HepG2 (cell line): ENCODE results near the gene BABAM2. TPM values are rescaled to one million over a fixed set of nuclear protein-coding genes. Genes with fewer than 3 reads are reported as not detected.

Source experiments
- ATAC-seq: fragments of 200-7000 bp; cut with Tn5 transposase; 3 replicates; pipeline ENCODE4 v1.9.1; 2020; ENCODE audit warnings: mild to moderate bottlenecking, moderate library complexity
- BruUV-seq: library from RNA; stranded (reverse); fragments of 400-500 nt; replicated peaks from 2 replicates; lab custom pipeline; 2021; lab: Mats Ljungman, UMichigan
- CTCF ChIA-PET: fragments of 300-600 bp; formaldehyde crosslinking; extraction: SDS; loops from one replicate; lab custom pipeline; 2021; ENCODE audit warnings: low total read pairs, inconsistent platforms, low intra/inter-chr PET ratio; lab: Yijun Ruan, JAX
- POLR2A ChIA-PET: fragments of 350-600 bp; sonication (Branson Sonifier 250); formaldehyde crosslinking; loops from one replicate; lab custom pipeline; 2020; ENCODE audit warnings: antibody characterized with exemption, inconsistent platforms; lab: Yijun Ruan, JAX
- DNase-seq: peaks from one replicate; pipeline ENCODE4 v3.0.0-alpha.2; 2015; ENCODE audit warnings: low spot score
- FAIRE-seq: peaks from 3 replicates; lab custom pipeline; 2011; peaks lifted over from hg19 to GRCh38; lab: Jason Lieb, UNC
- H2AFZ ChIP-seq: one replicate; pipeline ENCODE4 v1.6.1; 2011; ENCODE audit warnings: low read length, inconsistent platforms
- H3K27ac ChIP-seq: fragments of 300-600 bp; 3 replicates; pipeline ENCODE4 v1.8.0; 2011; ENCODE audit warnings: mixed run types, mild to moderate bottlenecking, mixed read lengths, low read length, inconsistent platforms; ENCODE audit not compliant: insufficient read depth; ENCODE audit errors: extremely low read length
- H3K27me3 ChIP-seq, 2 experiments: fragments of 200-600 bp in 1 of 2; 2 replicates in 1 of 2; 3 replicates in 1 of 2; pipeline versions ENCODE4 v1.6.0 to v1.8.0; 2011; ENCODE audit warnings: low read length in 2 of 2, mild to moderate bottlenecking in 2 of 2, moderate library complexity in 2 of 2, inconsistent platforms in 1 of 2; ENCODE audit not compliant: insufficient read depth in 2 of 2, control insufficient read depth in 1 of 2
- H3K36me3 ChIP-seq, 2 experiments: fragments of 200-600 bp in 1 of 2; replicated peaks in 1 of 2; 2 replicates in 1 of 2; 3 replicates in 1 of 2; pipeline versions ENCODE4 v1.5.1 to v1.8.0; 2011; ENCODE audit warnings: low read length in 2 of 2, inconsistent platforms in 1 of 2; ENCODE audit not compliant: insufficient read depth in 2 of 2, control insufficient read depth in 1 of 2
- H3K4me1 ChIP-seq: 2 replicates; pipeline ENCODE4 v1.5.1; 2012; ENCODE audit warnings: low read length, inconsistent platforms; ENCODE audit not compliant: insufficient read depth
- H3K4me2 ChIP-seq: 2 replicates; pipeline ENCODE4 v1.6.0; 2011; ENCODE audit warnings: low read depth, low read length, inconsistent platforms
- H3K4me3 ChIP-seq, 3 experiments: fragments of 200-600 bp in 1 of 3; sonication (generic), shearing (Covaris generic) in 1 of 3; replicated peaks in 1 of 3; 2 replicates each; pipeline ENCODE4 v1.5.1; 2011 to 2016; ENCODE audit warnings: low read length in 3 of 3, inconsistent platforms in 2 of 3, low read depth in 2 of 3, mild to moderate bottlenecking in 2 of 3, control low read depth in 1 of 3, mixed read lengths in 1 of 3; ENCODE audit not compliant: insufficient read depth in 1 of 3
- H3K79me2 ChIP-seq: one replicate; pipeline ENCODE4 v1.6.1; 2011; ENCODE audit warnings: low read length, inconsistent platforms; ENCODE audit not compliant: insufficient read depth
- H3K9ac ChIP-seq: 2 replicates; pipeline ENCODE4 v1.6.0; 2011; ENCODE audit warnings: mild to moderate bottlenecking, low read depth, low read length, inconsistent platforms; ENCODE audit not compliant: insufficient read depth
- H3K9me3 ChIP-seq: 2 replicates; pipeline ENCODE4 v1.5.1; 2012; ENCODE audit warnings: mild to moderate bottlenecking, low read length
- H4K20me1 ChIP-seq: 2 replicates; pipeline ENCODE4 v1.6.0; 2011; ENCODE audit warnings: inconsistent platforms, mild to moderate bottlenecking, low read length, moderate library complexity; ENCODE audit not compliant: insufficient read depth
- E2F2 ChIP-seq: sonication (generic); formaldehyde crosslinking; IDR thresholded peaks from 2 replicates; pipeline ENCODE4 v1.4.0; 2020; ENCODE audit warnings: missing genetic modification reagents, borderline replicate concordance
- JDP2 ChIP-seq: sonication (generic); formaldehyde crosslinking; IDR thresholded peaks from 2 replicates; pipeline ENCODE4 v1.8.1; 2022; ENCODE audit warnings: missing genetic modification reagents, borderline replicate concordance
- MNT ChIP-seq: fragments of 450-650 bp; IDR thresholded peaks from 2 replicates; pipeline ENCODE4 v1.6.1; 2016
- YEATS4 ChIP-seq: sonication (generic); formaldehyde crosslinking; IDR thresholded peaks from 2 replicates; pipeline ENCODE4 v1.4.0; 2020; ENCODE audit warnings: missing genetic modification reagents, borderline replicate concordance
- ZNF280D ChIP-seq: sonication (generic); formaldehyde crosslinking; IDR thresholded peaks from 2 replicates; pipeline ENCODE4 v1.5.1; 2020; ENCODE audit warnings: mild to moderate bottlenecking, missing genetic modification reagents
- WGBS: methylation state at CpG from one replicate; pipeline ENCODE4 v1.1.6; 2017; ENCODE audit warnings: low lambda C conversion rate; 5-methylcytosine and 5-hydroxymethylcytosine counted together
- in situ Hi-C: cut with HindIII; loops from 2 replicates; pipeline ENCODE4 v1.10.0; 2017; ENCODE audit warnings: low pct_unique_long_range_greater_than_20kb; ENCODE audit not compliant: extremely low pct_ligation_motif_present
- intact Hi-C: fragments of 100-400 bp; cut with micrococcal nuclease; formaldehyde crosslinking; loops from one replicate; pipeline ENCODE4 v1.10.0; 2022; ENCODE audit not compliant: unreplicated experiment
- polyA plus RNA-seq, 8 experiments: library from polyadenylated mRNA; depleted of rRNA in 3 of 8; stranded (reverse) in 7 of 8; unstranded in 1 of 8; fragments of >200 nt; fragmentation: Illumina TruSeq in 4 of 8; extraction: Trizol in 4 of 8; gene quantifications; 2 replicates each; pipeline versions ENCODE4 v1.2.1 to v1.2.3, GENCODE V29; 2011 to 2016; ENCODE audit warnings: low read depth in 4 of 8, missing spikeins in 1 of 8, mixed read lengths in 1 of 8; ENCODE audit not compliant: insufficient read depth in 1 of 8
- total RNA-seq, 5 experiments: library from RNA; depleted of rRNA; stranded (reverse); fragments of >200 nt; fragmentation: Illumina TruSeq; extraction: Trizol; gene quantifications; 2 replicates each; pipeline ENCODE4 v1.2.3, GENCODE V29; 2016; ENCODE audit warnings: low read depth in 1 of 5

Gene BABAM2
- total and polyA plus RNA-seq, 2 of the 13 experiments (the other 11 are each of a cell fraction or from before 2014, with no cell fraction given), result 24.9 to 28.0 TPM

GRCh38 chr2:28150236-28150915, 259.8 kb downstream of the BABAM2 start:
- POLR2A ChIA-PET, result no interaction called here
- H3K27me3 ChIP-seq, result no peaks in the 10 kb centered on the region
- peaks cover 5% of the 10 kb centered on the region for H3K9me3 ChIP-seq
- CTCF ChIA-PET, result no interaction called here
- no peak for DNase-seq
- no peaks in the 10 kb centered on the region for H3K79me2 ChIP-seq
- no peak for FAIRE-seq
- TF ChIP-seq E2F2 (CRISPR knock-in tag) (no peak), MNT (peak; percentile 16; the same call in 1 of the 2 replicates), JDP2 (CRISPR knock-in tag) (no peak), YEATS4 (CRISPR knock-in tag) (no peak), ZNF280D (no peak)
- H3K4me2 ChIP-seq, result no peak overlapping the region
- H3K4me3 ChIP-seq, result no peak overlapping the region
- no peaks in the 10 kb centered on the region for H3K36me3 ChIP-seq
- intact Hi-C loops (no loop called here), in situ Hi-C loops (no loop called here)
- no peaks in the 10 kb centered on the region for H4K20me1 ChIP-seq
- H2AFZ ChIP-seq, result no peak overlapping the region
- no peaks in the 10 kb centered on the region for H3K4me1 ChIP-seq
- no peak for ATAC-seq
- BruUV-seq, result no TSS peak
- 92% methylated on average over 5 of the region's 5 CpGs for WGBS
- no peak overlapping the region for H3K27ac ChIP-seq
- H3K9ac ChIP-seq, result no peak overlapping the region
